C4-2B (cell line): ENCODE data around the gene ANK3.

ENCODE experiments used
- ZFX ChIP-seq: fragments of 450-650 bp; IDR thresholded peaks from 2 replicates; pipeline ENCODE4 v1.6.1; 2017
- TF ChIP-seq, protein P1 (sequence below): fragments of 450-650 bp; conservative IDR thresholded peaks from 2 replicates; pipeline ENCODE4 v1.5.1; 2017; ENCODE audit warnings: mild to moderate bottlenecking

DNA sequence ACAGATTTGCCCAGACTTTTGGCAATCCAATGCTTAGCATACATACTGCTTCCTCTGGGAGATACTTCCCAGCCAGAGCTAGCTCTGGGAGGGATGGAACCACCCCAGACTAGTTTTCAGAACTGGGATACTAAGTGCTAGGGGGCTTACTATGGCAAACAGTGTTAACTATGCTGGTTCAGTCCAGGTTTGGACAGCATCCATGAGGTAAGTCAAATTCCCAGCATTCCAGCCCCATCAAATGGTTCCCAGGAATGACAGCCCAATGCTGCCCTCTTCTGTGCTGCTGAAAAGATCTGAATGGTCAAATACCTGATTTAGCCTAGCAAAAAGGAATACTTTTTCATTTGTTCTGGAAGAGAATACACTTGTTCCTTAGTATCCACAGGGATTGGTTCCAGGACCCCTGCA, 341.6 kb downstream of the ANK3 start:
- TF ChIP-seq, protein P1, sequence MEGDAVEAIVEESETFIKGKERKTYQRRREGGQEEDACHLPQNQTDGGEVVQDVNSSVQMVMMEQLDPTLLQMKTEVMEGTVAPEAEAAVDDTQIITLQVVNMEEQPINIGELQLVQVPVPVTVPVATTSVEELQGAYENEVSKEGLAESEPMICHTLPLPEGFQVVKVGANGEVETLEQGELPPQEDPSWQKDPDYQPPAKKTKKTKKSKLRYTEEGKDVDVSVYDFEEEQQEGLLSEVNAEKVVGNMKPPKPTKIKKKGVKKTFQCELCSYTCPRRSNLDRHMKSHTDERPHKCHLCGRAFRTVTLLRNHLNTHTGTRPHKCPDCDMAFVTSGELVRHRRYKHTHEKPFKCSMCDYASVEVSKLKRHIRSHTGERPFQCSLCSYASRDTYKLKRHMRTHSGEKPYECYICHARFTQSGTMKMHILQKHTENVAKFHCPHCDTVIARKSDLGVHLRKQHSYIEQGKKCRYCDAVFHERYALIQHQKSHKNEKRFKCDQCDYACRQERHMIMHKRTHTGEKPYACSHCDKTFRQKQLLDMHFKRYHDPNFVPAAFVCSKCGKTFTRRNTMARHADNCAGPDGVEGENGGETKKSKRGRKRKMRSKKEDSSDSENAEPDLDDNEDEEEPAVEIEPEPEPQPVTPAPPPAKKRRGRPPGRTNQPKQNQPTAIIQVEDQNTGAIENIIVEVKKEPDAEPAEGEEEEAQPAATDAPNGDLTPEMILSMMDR: peak; percentile 38
- no peak for TF ChIP-seq ZFX
